Lung (tissue), 12 donors: ENCODE measurements around the gene GCGR. TPM values are rescaled to one million over a fixed set of nuclear protein-coding genes. Genes with fewer than 3 reads are reported as not detected.

ENCODE experiments used
- ATAC-seq: fragments of 200-7000 bp; cut with Tn5 transposase; one replicate; pipeline ENCODE4 v1.9.1; 2020; ENCODE audit warnings: moderate number of reproducible peaks; ENCODE audit not compliant: insufficient read depth, low FRiP score
- DNase-seq, 3 donors: peaks; one replicate each; pipeline ENCODE4 v3.0.0-alpha.2; 2013 to 2017
- H3K27ac ChIP-seq, 2 donors: one replicate each; pipeline ENCODE4 v1.5.1; 2013; ENCODE audit warnings: mild to moderate bottlenecking in 2 of 2, moderate library complexity in 2 of 2, control low read depth in 1 of 2, inconsistent platforms in 1 of 2, low read depth in 1 of 2, low read length in 1 of 2
- H3K27me3 ChIP-seq, 3 donors: one replicate each; pipeline ENCODE4 v1.5.1; 2013; ENCODE audit warnings: low read length in 2 of 3; ENCODE audit not compliant: control insufficient read depth in 3 of 3, insufficient read depth in 3 of 3
- H3K36me3 ChIP-seq, 4 donors: one replicate each; pipeline ENCODE4 v1.5.1; 2013; ENCODE audit warnings: low read length in 4 of 4, mild to moderate bottlenecking in 1 of 4, moderate library complexity in 1 of 4; ENCODE audit not compliant: control insufficient read depth in 4 of 4, insufficient read depth in 4 of 4
- H3K4me1 ChIP-seq, 5 donors: one replicate each; pipeline ENCODE4 v1.5.1; 2013; ENCODE audit warnings: low read length in 5 of 5, mild to moderate bottlenecking in 2 of 5, moderate library complexity in 1 of 5; ENCODE audit not compliant: control insufficient read depth in 5 of 5, insufficient read depth in 5 of 5
- H3K4me3 ChIP-seq: one replicate; pipeline ENCODE4 v1.5.1; 2013; ENCODE audit warnings: mild to moderate bottlenecking, control low read depth, moderate library complexity
- H3K9ac ChIP-seq, 2 donors: one replicate each; pipeline ENCODE4 v1.5.1; 2013; ENCODE audit warnings: low read length in 2 of 2, control low read depth in 1 of 2; ENCODE audit not compliant: insufficient read depth in 1 of 2
- H3K9me3 ChIP-seq, 4 donors: one replicate each; pipeline ENCODE4 v1.5.1; 2013; ENCODE audit warnings: low read length in 3 of 4, mild to moderate bottlenecking in 1 of 4, moderate library complexity in 1 of 4; ENCODE audit not compliant: control insufficient read depth in 4 of 4, insufficient read depth in 3 of 4
- CTCF ChIP-seq: IDR thresholded peaks from 2 replicates; pipeline ENCODE4 v1.5.1; 2012; ENCODE audit warnings: mild to moderate bottlenecking; ENCODE audit errors: control extremely low read depth, extremely low read depth
- WGBS, 2 donors: extraction: QIAGEN DNeasy Blood & Tissue Kit; methylation state at CpG; one replicate each; pipeline ENCODE4 v1.1.7; 2013; 5-methylcytosine and 5-hydroxymethylcytosine counted together
- polyA plus RNA-seq, 2 donors: library from polyadenylated mRNA; stranded (reverse); fragments of 200-250 nt; gene quantifications; one replicate each; pipeline ENCODE4 v1.2.1, GENCODE V29; 2013
- total RNA-seq, 2 donors: library from RNA; depleted of rRNA in 1 of 2; stranded (reverse); fragments of >200 nt in 1 of 2; gene quantifications; one replicate each; pipeline ENCODE4 v1.2.1, GENCODE V29; 2014 to 2021
- donor health status: control.
- donor health status: control.
- donor health status: Bipolar disorder and iron deficiency.
- donor health status: healthy.
- donor health status: DM: yes; HTN: yes; CAD: no.

GCGR gene
- total and polyA plus RNA-seq, 4 donors = 0.09 to 0.12 (median 0.11) TPM; not detected in 1

GRCh38 chr17:81810892-81811704 lies 7.1 kb downstream of the GCGR start:
- Histone ChIP-seq H3K9ac (no peak overlapping the region), H3K27me3 (peaks cover 3 to 17% (median 6%) of the 10 kb centered on the region in 3 donors), H3K27ac (no peak overlapping the region), H3K4me1 (peaks cover 0 to 4% (median 0%) of the 10 kb centered on the region in 5 donors), H3K9me3 (peaks cover 0 to 6% (median 0%) of the 10 kb centered on the region in 4 donors), H3K36me3 (no peaks in the 10 kb centered on the region), H3K4me3 (no peak overlapping the region)
- ATAC-seq (no peak), DNase-seq (no peak)
- WGBS, 2 donors = 86 to 93% methylated on average over 41 to 42 of the region's 42 CpGs
- no peak for TF ChIP-seq CTCF

- Histone ChIP-seq H3K9me3 (peaks cover 0 to 6% (median 0%) of the 10 kb centered on the region in 4 donors), H3K9ac (no peak overlapping the region), H3K4me3 (no peak overlapping the region), H3K27me3 (peaks cover 0 to 13% (median 6%) of the 10 kb centered on the region in 3 donors), H3K36me3 (no peaks in the 10 kb centered on the region), H3K4me1 (peaks cover 0 to 4% (median 0%) of the 10 kb centered on the region in 5 donors), H3K27ac (no peak overlapping the region)
- 75 to 87% methylated on average over 23 to 24 of the region's 24 CpGs for WGBS, 2 donors
- DNase-seq = no peak
- no peak for TF ChIP-seq CTCF
- ATAC-seq = no peak
Measured at GRCh38 chr17:81811705-81812570, 8.0 kb downstream of the GCGR start.

GRCh38 chr17:81812571-81813370 lies 8.8 kb downstream of the GCGR start:
- Histone ChIP-seq H3K4me3 (no peak overlapping the region), H3K9me3 (peaks cover 0 to 6% (median 0%) of the 10 kb centered on the region in 4 donors), H3K27ac (no peak overlapping the region), H3K27me3 (peaks cover 0 to 7% (median 4%) of the 10 kb centered on the region in 3 donors), H3K9ac (no peak overlapping the region), H3K36me3 (no peaks in the 10 kb centered on the region), H3K4me1 (peaks cover 0 to 4% (median 0%) of the 10 kb centered on the region in 5 donors)
- TF ChIP-seq CTCF = no peak
- 85 to 87% methylated on average over 45 of the region's 45 CpGs for WGBS, 2 donors
- DNase-seq = no peak
- ATAC-seq = no peak
